Sigmoid colon (tissue), 7 donors: Measurements from ENCODE around the gene CLIC3. TPM values are rescaled to one million over a fixed set of nuclear protein-coding genes. Genes with fewer than 3 reads are reported as not detected.

Experiments
- DNase-seq: peaks from one replicate; pipeline ENCODE4 v3.0.0-alpha.2; 2019
- H3K27ac ChIP-seq, 4 donors: fragments of 200-600 bp; sonication (generic); one replicate each; pipeline ENCODE4 v1.5.1; 2016 to 2019; ENCODE audit warnings: mild to moderate bottlenecking in 1 of 4
- H3K27me3 ChIP-seq, 3 donors: fragments of 200-600 bp; sonication (generic); one replicate each; pipeline ENCODE4 v1.5.1; 2019; ENCODE audit warnings: mild to moderate bottlenecking in 1 of 3
- H3K36me3 ChIP-seq, 4 donors: fragments of 200-600 bp; sonication (generic); one replicate each; pipeline ENCODE4 v1.5.1; 2016 to 2019
- H3K4me1 ChIP-seq, 4 donors: fragments of 200-600 bp; sonication (generic); one replicate each; pipeline ENCODE4 v1.5.1; 2017 to 2019
- H3K4me3 ChIP-seq, 4 donors: fragments of 200-600 bp; sonication (generic); one replicate each; pipeline ENCODE4 v1.5.1; 2017 to 2019; ENCODE audit warnings: mild to moderate bottlenecking in 2 of 4, moderate library complexity in 1 of 4
- H3K9me3 ChIP-seq, 4 donors: fragments of 200-600 bp in 3 of 4; sonication (generic) in 3 of 4; one replicate each; pipeline versions ENCODE4 v1.5.1 to v1.6.1; 2013 to 2019
- EP300 ChIP-seq, 4 donors: sonication (generic); formaldehyde crosslinking; IDR thresholded peaks; one replicate each; pipeline ENCODE4 v1.6.1; 2017; ENCODE audit warnings: antibody characterized with exemption in 4 of 4
- POLR2A ChIP-seq, 2 donors: fragments of 450-650 bp; IDR thresholded peaks; one replicate each; pipeline ENCODE4 v1.6.1; 2016; ENCODE audit warnings: antibody characterized with exemption in 2 of 2, mild to moderate bottlenecking in 2 of 2, moderate library complexity in 2 of 2
- POLR2AphosphoS5 ChIP-seq, 4 donors: sonication (generic); formaldehyde crosslinking; IDR thresholded peaks; one replicate each; pipeline ENCODE4 v1.6.1; 2017; ENCODE audit warnings: antibody characterized with exemption in 4 of 4
- WGBS, 2 donors: extraction: QIAGEN DNeasy Blood & Tissue Kit; methylation state at CpG; one replicate each; pipeline ENCODE4 v1.1.7; 2013; 5-methylcytosine and 5-hydroxymethylcytosine counted together
- intact Hi-C: fragments of 100-400 bp; cut with DNase I; formaldehyde crosslinking; loops from one replicate; pipeline ENCODE4 v1.15.1; 2023
- polyA plus RNA-seq, 3 donors: library from polyadenylated mRNA; stranded (reverse); fragments of 200-250 nt; gene quantifications; one replicate each; pipeline ENCODE4 v1.2.3, GENCODE V29; 2013
- total RNA-seq, 4 donors: library from RNA; depleted of rRNA; stranded (reverse); fragments of >200 nt; gene quantifications; one replicate each; pipeline ENCODE4 v1.1.0, GENCODE V29; 2016
- TF ChIP-seq, protein P1 (sequence below), 4 experiments: fragments of 450-650 bp in 3 of 4; fragments of 200-600 bp in 1 of 4; IDR thresholded peaks; one replicate each; pipeline ENCODE4 v1.5.1; 2016 to 2019; ENCODE audit warnings: antibody characterized with exemption in 4 of 4, mild to moderate bottlenecking in 3 of 4, moderate library complexity in 2 of 4
- donor health status: healthy with polysubstance abuse.
- donor health status: Bipolar disorder and iron deficiency.
- donor health status: healthy.

Gene CLIC3
- total and polyA plus RNA-seq, 7 donors = 1.4 to 4.7 TPM; not detected in 5

DNA sequence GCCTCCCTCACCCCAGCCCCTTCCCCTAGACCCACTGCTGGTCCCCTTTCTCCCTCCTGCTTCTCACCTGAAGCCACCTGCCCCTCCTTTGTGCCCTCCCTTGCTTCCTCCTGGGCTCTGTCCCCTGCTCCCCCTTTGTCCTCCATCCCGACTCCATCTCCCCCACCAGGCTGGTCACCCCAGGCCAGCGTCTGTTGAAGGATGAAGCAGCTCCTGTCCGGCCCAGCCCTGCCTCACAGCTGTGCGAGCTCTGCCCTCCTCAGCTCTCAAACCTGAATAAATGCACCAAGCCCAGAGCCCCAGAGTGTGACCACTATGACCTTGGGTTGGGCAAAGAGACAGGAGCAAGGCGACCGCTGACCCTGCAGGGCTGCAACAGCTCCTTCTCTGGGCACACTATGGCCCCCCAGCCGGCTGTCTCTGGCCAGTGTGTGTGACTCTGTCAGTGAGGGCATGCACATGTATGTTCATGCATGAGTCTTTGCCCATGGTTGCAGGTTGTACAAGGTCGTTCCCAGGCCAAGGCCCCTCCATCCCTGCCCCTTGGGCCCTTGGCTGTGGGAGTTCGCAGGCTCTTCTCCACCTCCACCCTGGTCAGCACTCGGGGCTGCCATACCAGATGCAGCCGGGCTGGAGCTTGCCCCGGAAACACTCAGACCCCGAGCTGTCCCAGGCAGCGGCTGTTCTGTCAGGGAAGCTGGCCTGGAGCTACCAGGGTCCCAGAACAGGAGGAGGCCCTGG is 41.0 kb downstream of the CLIC3 start:
- no peak for DNase-seq
- no peak for TF ChIP-seq EP300 (IDR thresholded peaks at IDR 0.05)
- TF ChIP-seq, protein P1, sequence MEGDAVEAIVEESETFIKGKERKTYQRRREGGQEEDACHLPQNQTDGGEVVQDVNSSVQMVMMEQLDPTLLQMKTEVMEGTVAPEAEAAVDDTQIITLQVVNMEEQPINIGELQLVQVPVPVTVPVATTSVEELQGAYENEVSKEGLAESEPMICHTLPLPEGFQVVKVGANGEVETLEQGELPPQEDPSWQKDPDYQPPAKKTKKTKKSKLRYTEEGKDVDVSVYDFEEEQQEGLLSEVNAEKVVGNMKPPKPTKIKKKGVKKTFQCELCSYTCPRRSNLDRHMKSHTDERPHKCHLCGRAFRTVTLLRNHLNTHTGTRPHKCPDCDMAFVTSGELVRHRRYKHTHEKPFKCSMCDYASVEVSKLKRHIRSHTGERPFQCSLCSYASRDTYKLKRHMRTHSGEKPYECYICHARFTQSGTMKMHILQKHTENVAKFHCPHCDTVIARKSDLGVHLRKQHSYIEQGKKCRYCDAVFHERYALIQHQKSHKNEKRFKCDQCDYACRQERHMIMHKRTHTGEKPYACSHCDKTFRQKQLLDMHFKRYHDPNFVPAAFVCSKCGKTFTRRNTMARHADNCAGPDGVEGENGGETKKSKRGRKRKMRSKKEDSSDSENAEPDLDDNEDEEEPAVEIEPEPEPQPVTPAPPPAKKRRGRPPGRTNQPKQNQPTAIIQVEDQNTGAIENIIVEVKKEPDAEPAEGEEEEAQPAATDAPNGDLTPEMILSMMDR (IDR thresholded peaks at IDR 0.05) = no peak
- no peak for TF ChIP-seq POLR2A (IDR thresholded peaks at IDR 0.05)
- no peak for TF ChIP-seq POLR2AphosphoS5 (IDR thresholded peaks at IDR 0.05)
- Histone ChIP-seq H3K36me3 (no peaks in the 10 kb centered on the region), H3K9me3 (no peaks in the 10 kb centered on the region), H3K27ac (no peak overlapping the region), H3K4me3 (no peak overlapping the region), H3K4me1 (peaks cover 0 to 6% (median 5%) of the 10 kb centered on the region in 4 donors), H3K27me3 (no peaks in the 10 kb centered on the region)
- intact Hi-C loops = no loop called here
- 83 to 91% methylated on average over 14 of the region's 14 CpGs for WGBS, 2 donors

DNA sequence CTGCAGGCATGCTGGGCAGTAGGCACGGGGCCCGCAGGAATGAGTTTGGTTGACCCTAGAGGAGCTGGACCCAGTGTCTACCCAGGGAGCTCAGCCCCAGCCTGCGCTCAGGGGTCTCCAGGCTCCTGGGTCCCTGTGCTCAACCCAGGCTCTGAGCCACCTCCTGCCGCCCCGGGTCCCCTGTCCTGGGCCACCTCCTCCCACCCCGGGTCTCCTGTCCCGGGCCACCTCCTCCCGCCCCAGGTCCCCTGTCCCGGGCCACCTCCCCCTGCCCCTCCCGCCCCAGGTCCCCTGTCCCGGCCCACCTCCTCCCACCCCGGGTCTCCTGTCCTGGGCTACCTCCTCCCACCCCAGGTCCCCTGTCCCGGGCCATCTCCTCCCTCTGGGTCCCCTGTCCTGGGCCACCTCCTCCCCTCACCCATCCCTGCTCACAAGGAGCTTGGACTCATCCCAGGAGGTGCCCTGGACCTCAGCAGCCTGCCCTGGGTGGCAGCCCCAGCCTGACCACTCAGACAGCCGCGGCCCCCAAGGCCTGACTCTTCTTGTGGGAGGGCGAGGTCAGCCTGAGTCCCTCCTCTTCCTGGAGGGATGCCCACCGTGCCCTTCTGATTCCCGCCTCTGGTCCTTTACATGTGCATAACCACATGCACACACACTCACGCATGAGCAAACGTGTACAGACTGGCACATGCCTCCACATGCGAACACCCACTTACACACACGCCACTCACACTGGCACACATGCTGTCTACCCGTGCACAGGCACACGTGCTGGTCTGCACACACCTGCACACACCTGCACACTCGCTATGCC is 41.9 kb downstream of the CLIC3 start:
- no peaks in the 10 kb centered on the region for H3K9me3 ChIP-seq
- DNase-seq = no peak
- H3K36me3 ChIP-seq = no peaks in the 10 kb centered on the region
- no peak overlapping the region for H3K4me3 ChIP-seq
- TF ChIP-seq EP300 (IDR thresholded peaks at IDR 0.05) (no peak), POLR2A (IDR thresholded peaks at IDR 0.05) (no peak), POLR2AphosphoS5 (IDR thresholded peaks at IDR 0.05) (no peak)
- TF ChIP-seq, protein P1 (IDR thresholded peaks at IDR 0.05) = no peak
- peaks cover 0 to 13% (median 10%) of the 10 kb centered on the region in 4 donors for H3K4me1 ChIP-seq
- intact Hi-C loops = no loop called here
- H3K27me3 ChIP-seq = no peaks in the 10 kb centered on the region
- WGBS, 2 donors = 89 to 90% methylated on average over 25 of the region's 25 CpGs
- H3K27ac ChIP-seq = no peak overlapping the region

DNA sequence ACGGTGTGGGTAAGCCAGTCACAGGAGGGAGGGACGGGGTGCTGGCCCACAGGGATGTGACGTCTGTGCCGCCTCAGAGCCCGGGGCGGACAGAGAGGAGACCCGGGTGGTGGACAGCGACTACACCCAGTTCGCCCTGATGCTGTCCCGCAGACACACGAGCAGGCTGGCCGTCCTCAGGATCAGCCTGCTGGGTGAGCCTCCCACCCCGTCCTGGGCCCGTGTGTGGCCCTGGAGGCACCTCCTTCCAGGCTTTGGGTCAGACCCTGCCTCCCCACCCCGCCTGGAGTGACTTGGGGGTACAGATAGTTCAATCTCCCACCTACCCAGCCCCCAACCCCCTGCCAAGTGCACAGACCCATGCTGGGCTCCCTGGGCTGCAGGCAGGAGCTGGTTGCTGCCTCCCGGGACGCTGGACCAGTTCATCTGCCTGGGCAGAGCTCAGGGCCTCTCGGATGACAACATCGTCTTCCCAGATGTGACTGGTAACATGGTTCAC is 42.5 kb downstream of the CLIC3 start:
- H3K27ac ChIP-seq = no peak overlapping the region
- TF ChIP-seq POLR2A (IDR thresholded peaks at IDR 0.05) (no peak), POLR2AphosphoS5 (IDR thresholded peaks at IDR 0.05) (no peak), EP300 (IDR thresholded peaks at IDR 0.05) (no peak)
- TF ChIP-seq, protein P1 (IDR thresholded peaks at IDR 0.05) = no peak
- intact Hi-C loops = no loop called here

DNA sequence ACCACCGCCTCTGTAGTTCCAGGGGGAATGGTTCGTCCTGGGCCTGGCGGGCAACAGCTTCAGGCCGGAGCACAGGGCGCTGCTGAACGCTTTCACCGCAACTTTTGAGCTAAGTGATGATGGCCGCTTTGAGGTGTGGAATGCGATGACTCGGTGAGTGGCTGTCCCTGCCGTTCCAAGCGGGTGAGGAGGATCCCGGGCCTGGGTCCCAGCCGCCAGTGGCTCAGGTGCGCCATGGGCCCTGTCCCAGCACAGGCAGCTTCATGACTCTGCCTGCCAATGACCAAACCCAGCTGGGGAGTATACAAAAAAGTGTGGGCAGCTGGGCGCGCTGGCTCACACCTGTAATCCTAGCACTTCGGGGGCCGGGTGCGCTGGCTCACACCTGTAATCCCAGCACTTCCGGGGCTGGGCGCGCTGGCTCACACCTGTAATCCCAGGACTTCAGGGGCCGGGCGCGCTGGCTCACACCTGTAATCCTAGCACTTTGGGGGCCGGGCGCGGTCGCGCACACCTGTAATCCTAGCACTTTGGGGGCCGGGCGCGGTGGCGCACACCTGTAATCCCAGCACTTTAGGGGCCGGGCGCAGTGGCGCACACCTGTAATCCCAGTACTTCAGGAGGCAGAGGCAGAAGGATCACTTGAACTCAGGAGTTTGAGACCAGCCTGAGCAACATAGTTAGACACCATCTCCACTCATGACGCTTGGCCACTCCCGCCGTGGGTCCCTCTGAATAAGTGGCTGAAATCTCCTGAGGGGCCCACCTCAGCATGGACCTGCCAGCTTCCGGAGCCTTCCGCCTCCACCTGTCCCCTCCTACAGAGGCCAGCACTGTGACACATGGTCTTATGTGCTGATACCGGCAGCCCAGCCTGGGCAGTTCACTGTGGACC is 43.2 kb downstream of the CLIC3 start:
- H3K36me3 ChIP-seq = no peaks in the 10 kb centered on the region
- 93% methylated on average over 44 of the region's 44 CpGs for WGBS, 2 donors
- peaks cover 0 to 19% (median 15%) of the 10 kb centered on the region in 4 donors for H3K4me1 ChIP-seq
- TF ChIP-seq EP300 (IDR thresholded peaks at IDR 0.05) (no peak), POLR2A (IDR thresholded peaks at IDR 0.05) (no peak), POLR2AphosphoS5 (IDR thresholded peaks at IDR 0.05) (no peak)
- TF ChIP-seq, protein P1 (IDR thresholded peaks at IDR 0.05) = no peak
- intact Hi-C loops = no loop called here
- H3K9me3 ChIP-seq = no peaks in the 10 kb centered on the region
- no peaks in the 10 kb centered on the region for H3K27me3 ChIP-seq
- no peak for DNase-seq
- H3K27ac ChIP-seq = no peak overlapping the region
- no peak overlapping the region for H3K4me3 ChIP-seq

More for the DNA sequence above, 42.5 kb downstream of the CLIC3 start:
- Histone ChIP-seq H3K4me1 (peaks cover 0 to 19% (median 15%) of the 10 kb centered on the region in 4 donors), H3K4me3 (no peak overlapping the region), H3K9me3 (no peaks in the 10 kb centered on the region), H3K36me3 (no peaks in the 10 kb centered on the region), H3K27me3 (no peaks in the 10 kb centered on the region)
- no peak for DNase-seq
- 87 to 89% methylated on average over 19 of the region's 19 CpGs for WGBS, 2 donors
